NCI-H128 (cell line): Measurements from ENCODE around the gene UBXN11.
A peak's percentile ranks its signal among the peaks of the same experiment; 100 is the strongest.

Experiments
- DNase-seq: peaks from one replicate; lab custom pipeline; 2025; ENCODE audit not compliant: unreplicated experiment; lab: John Stamatoyannopoulos, UW

UBXN11 gene

GRCh38 chr1:26287033-26287711, 19.3 kb downstream of the UBXN11 start:
- DNase-seq, result no peak

DNA sequence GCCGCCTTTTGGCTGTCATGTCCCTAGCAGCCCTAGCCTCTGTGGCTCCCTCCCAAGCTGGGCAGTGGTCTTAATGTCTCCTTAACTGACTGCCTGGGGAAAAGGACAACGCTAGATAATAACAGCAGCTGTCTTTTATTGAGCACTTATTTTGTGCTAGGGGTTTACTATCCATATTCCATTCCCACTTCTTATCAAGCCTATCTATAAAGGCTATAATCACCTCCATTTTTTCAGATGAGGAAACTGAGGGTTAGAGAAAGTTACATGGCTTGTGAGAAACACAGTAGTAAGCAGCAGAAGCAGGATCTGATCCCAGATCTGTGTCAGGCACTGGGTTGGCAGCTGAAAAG, 20.4 kb downstream of the UBXN11 start:
- no peak for DNase-seq

DNA sequence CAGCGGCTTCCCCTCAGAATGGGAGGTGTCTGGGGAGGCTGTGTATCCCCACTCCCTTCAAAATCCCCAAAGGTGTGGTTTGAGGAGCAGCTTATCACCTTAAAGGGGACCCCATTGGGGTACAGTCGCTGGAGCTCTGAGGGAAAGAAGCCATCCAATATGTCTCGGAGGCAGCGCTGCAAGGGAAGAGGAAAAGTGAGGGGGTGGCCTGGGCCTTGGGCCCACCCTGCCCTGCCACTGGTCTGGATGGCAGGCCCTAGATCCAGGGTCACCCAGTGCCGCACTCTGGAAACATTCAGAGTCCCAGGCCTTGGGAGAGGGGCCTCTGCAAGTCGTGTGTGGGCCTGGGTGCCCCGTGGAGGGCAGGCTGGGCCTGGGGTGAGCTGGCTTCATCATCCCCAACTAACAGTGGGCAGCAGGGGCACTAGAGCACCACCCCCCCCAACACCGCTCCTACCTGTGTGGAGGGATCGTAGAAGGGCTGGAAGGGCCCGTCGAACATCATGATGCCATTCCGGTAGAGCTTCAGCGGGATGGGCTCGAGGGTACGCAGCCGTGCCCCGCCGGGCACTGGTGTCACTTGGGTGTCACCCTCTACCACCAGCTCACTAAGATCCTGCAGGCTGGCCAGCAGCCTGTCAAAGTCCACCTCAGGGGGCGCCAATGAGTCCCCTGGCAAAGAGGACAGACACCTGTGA, 20.9 kb downstream of the UBXN11 start:
- DNase-seq, result no peak

DNA sequence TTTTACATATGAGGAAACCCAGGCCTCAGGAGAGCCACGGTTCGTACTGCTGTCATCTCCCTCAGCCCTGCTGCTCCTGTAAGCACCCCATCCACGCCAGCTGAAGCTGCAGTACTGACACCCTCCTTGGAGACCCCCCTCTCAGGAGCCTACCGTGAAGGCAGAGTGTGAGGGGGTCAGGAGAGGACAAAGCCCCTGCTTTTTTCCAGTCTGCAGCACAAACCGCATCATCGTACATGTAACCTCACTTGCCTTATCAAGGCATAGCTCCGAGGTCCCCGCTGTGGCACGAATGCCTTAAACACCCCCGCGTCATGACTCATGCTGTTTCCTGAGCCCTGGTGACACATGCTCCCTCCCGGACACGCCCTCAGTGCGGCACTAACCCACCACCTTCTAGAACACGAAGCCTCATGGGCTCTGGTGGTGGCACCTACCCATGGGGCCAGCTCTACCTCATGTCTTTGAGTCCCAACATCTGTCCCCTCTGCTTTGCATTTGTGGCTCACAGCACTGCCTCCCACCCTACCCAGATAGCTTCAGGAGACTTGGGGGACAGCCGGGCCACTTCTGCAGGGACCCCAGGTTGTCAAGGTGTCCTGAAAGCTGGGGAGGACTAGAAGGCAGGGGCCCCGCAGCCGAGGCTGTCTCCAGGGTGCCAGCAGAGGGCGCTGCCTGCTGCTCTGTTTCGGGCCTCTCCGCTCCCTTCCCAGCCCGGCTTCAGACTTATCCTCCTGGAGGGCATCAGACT, 21.7 kb downstream of the UBXN11 start:
- DNase-seq, result no peak

- DNase-seq, result no peak
Measured at GRCh38 chr1:26283871-26284596, 22.4 kb downstream of the UBXN11 start.

DNA sequence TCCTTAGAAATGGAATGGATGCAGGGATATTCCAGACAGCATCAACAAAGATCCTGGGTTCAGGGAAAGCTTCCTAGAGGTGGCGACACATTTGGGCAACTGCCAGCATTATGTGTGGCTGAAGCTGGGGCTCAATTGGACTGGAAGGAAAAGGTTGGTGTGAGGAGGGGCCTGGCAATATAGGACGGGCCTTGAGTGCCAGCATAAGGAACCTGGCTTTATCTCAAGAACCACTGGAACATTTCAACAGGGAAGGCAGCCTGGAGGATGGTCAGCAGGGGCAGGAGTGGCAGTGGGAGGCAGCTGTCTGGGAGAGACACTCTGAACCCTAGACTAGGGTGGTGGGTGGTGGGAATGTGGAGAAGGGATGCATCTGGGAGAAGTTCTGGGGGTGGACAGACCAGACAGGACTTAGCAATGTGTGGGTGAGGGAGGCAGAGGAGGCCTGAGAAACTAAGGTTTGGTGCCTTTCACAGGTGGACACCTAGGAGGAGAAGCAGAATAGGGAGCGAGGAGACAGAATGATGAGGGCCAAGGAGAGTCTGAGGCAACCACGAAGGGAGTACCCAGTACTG, 23.1 kb downstream of the UBXN11 start:
- no peak for DNase-seq

- DNase-seq, result no peak
Measured at GRCh38 chr1:26282401-26282918, 24.0 kb downstream of the UBXN11 start.

DNA sequence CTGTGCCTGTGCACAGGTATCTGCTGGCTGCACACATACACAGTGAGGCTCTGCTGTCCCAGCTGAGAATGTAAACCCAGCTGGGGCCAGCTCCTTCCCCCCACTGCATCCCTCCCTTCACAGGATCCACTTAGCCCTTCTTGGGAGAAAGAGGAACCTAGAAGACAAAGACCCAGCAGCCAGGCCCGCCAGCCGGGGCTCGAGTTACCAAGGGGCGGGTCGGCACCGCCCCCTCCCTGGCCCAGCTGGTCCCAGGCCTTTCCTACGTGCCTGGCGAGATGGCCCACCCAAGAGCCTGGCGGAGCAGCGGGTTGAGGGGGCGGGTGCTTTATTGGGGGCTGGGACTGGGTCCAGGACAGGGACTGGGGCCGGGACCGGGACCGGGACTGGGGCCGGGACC, 24.5 kb downstream of the UBXN11 start:
- no peak for DNase-seq

DNA sequence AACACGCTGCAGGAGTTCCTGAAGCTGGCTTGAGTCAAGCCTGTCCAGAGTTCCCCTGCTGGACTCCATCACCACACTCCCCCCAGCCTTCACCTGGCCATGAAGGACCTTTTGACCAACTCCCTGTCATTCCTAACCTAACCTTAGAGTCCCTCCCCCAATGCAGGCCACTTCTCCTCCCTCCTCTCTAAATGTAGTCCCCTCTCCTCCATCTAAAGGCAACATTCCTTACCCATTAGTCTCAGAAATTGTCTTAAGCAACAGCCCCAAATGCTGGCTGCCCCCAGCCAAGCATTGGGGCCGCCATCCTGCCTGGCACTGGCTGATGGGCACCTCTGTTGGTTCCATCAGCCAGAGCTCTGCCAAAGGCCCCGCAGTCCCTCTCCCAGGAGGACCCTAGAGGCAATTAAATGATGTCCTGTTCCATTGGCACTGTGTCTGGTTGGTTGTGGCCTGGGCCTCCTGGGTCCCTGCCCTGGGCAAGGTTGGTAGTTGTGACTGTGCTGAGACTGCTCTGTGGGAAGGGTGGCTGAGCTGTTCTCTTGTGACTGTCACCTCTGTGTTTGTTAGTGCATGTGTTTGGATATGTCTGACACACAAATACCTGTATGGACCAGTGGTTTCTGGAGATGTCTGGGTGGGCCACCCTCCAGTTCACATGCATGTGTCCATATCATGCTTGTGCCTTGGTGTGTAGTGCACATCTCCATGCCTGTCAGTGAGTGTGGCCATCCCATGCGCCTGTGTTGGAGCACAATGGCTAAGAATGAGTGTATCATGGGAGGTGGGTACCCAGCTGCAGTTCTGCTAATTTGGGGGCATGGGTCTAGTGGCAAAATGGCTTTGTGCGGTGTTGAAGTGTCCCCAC, 25.1 kb downstream of the UBXN11 start:
- no peak for DNase-seq

DNA sequence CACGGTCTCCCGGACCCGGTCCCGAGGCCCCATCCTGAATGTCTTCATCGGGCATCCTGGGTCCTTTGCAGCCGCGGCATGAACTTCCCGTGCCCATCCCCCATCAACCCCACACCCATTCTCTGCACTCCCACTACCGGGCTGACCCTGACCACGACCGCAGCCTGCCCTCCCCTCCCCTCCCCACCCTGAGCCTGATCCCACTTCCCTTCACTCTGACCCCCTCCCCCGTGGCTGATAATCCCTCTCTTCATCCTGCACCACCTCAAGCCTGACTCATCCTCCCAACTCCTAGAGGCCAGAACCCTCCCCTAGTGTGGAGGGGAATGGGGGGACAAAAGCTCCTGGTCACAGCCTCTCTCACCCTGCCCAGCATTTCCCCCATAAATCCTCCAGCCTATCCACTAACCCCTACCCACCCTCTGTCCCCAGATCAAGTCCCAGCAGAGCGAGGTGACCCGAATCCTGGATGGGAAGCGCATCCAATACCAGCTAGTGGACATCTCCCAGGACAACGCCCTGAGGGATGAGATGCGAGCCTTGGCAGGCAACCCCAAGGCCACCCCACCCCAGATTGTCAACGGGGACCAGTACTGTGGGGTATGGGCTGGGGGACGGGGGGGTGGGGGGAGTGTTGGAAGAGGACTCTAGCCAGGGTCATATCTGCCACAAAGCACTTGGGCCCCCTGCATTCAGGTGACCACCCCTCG, 25.9 kb downstream of the UBXN11 start:
- no peak for DNase-seq

GRCh38 chr1:26279456-26280332, 26.7 kb downstream of the UBXN11 start, which contains the start of gene SH3BGRL3:
Gene SH3BGRL3, plus strand, starts transcription at chr1:26280086. Its CDS starts 70 bp downstream, at chr1:26280156.
- peak; percentile 65 for DNase-seq

DNA sequence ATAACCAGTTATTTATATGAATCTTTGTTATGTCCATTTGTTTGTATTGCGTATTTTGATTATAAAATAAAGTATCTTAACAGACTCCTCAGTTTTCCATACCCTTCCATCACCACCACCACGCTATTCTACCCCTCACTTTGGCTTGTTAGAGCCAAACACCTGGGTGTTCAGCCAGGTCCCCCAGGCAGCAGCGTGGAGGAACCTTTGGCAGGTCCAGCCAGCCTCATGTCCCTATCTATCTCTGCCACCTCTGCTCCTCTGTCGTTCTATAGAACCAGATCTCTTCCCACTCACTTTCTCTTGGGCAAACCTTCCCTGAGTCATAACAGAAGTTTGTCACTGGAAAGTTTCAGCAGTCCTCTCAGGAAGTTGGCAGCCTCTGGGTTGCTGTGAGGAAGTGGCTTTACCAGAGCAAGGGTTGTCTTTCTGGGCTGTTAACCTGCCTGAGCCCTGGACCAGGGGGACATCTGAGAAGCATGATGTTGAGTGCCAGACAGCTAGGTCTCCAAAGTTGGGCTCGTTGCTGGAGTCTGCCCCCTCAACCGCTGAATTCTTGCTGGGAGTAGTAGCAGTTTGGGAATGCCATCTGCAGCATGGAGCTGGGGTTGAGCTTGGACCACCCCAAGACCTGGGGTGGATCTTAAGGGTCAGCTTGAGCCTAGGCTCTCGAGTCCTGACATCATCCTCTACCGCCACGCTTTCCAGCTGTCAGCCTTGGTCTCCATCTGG, 27.5 kb downstream of the UBXN11 start:
- no peak for DNase-seq

GRCh38 chr1:26278303-26278702, 28.1 kb downstream of the UBXN11 start:
- DNase-seq, result no peak

- DNase-seq, result no peak
Measured at GRCh38 chr1:26277719-26278118, 28.7 kb downstream of the UBXN11 start.

DNA sequence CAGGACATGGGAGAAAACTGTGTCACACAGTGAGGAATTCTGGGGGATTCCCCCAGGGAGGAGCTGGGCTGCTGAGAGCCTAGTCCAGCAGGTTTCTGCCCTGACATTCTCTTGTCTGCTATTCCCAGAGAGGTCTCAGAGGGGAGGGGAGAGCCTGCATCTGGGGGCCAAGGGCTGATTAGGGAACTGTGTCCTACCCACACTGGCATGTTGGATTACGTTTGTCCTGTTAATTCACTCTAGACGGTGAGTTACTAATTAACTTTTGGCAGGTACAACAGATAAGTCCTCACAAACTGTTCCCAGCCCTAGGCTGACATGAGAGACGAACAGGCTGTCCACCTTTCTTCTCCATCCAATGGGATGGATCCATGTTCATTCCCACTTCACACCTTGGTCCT, 29.2 kb downstream of the UBXN11 start:
- DNase-seq, result no peak

GRCh38 chr1:26276432-26276838, 30.0 kb downstream of the UBXN11 start:
- no peak for DNase-seq

GRCh38 chr1:26275580-26276431, 30.6 kb downstream of the UBXN11 start:
- peak; percentile 50 for DNase-seq
